ENCODE data around the gene CRY1. TPM values are rescaled to one million over a fixed set of nuclear protein-coding genes. Genes with fewer than 3 reads are reported as not detected.

Gene CRY1
- total and polyA plus RNA-seq, 9 of the 15 experiments (the other 6 are each of a cell fraction or from before 2014, with no cell fraction given) = 8.7 to 33.3 (median 25.2) TPM

GRCh38 chr12:107057071-107057834 lies 36.1 kb downstream of the CRY1 start:
- Histone ChIP-seq H3K9me1 (ENCODE audit: control insufficient read depth, insufficient read depth, low read length) (no peaks in the 10 kb centered on the region), H2AFZ (ENCODE audit: low read depth, low read length) (no peak overlapping the region), H3K27ac (ENCODE audit: extremely low read depth, low read depth, low read length) (no peak overlapping the region), H3K9ac (ENCODE audit: insufficient read depth in 1 of 2, low read depth in 2 of 2, low read length in 2 of 2) (no peak overlapping the region), H3K27me3 (ENCODE audit: control insufficient read depth in 2 of 2, insufficient read depth in 2 of 2, low read length in 2 of 2) (no peaks in the 10 kb centered on the region), H3K4me2 (ENCODE audit: insufficient read depth, low read length) (no peak overlapping the region), H4K20me1 (replicated peaks; ENCODE audit: control insufficient read depth, insufficient read depth, low read length) (no peaks in the 10 kb centered on the region), H3K36me3 (ENCODE audit: control insufficient read depth, insufficient read depth, low read length) (no peaks in the 10 kb centered on the region), H3K79me2 (ENCODE audit: control insufficient read depth, insufficient read depth, low read length) (0 out of 3 replicates have a peak, but pooled peaks cover 8% of the 10 kb centered on the region), H3K9me3 (replicated peaks; ENCODE audit: control insufficient read depth, insufficient read depth, low read depth, low read length) (no peaks in the 10 kb centered on the region), H3K4me1 (replicated peaks in 1 of 2; ENCODE audit: control insufficient read depth in 2 of 2, insufficient read depth in 2 of 2, low read length in 2 of 2) (no peaks in the 10 kb centered on the region), H3K4me3 (no peak overlapping the region)
- no TSS peak for BruUV-seq (replicated peaks)
- in situ Hi-C loops (cut with MboI) = no loop called here
- intact Hi-C loops (cut with micrococcal nuclease) = no loop called here
- FAIRE-seq (no peak), ATAC-seq (no peak), DNase-seq (ENCODE audit: extremely low read depth in 1 of 4, low spot score in 3 of 4) (no peak)
- CTCF ChIA-PET (ENCODE audit: low intra/inter-chr PET ratio) = no interaction called here
- POLR2A ChIA-PET = interaction anchor here (1.4 to 1.9 kb wide), 3 partner anchors 14 to 16 kb away, joined by 3 to 5 read pairs (median 4); no protein-coding TSS in a partner anchor
- no peak for TF ChIP-seq ZNF551 (CRISPR knock-in tag; IDR thresholded peaks at IDR 0.05)
- TF ChIP-seq NFE2 (IDR thresholded peaks at IDR 0.05; ENCODE audit: low read depth) = no peak
- TF ChIP-seq NEUROD1 (IDR thresholded peaks at IDR 0.05; ENCODE audit: borderline replicate concordance, low read depth, low read length, partially characterized antibody) = no peak
- no peak for TF ChIP-seq NR4A1 (CRISPR knock-in tag; IDR thresholded peaks at IDR 0.05)
- TF ChIP-seq NR4A1 (tag; IDR thresholded peaks at IDR 0.05) = no peak
- TF ChIP-seq HBP1 (CRISPR knock-in tag; IDR thresholded peaks at IDR 0.05) = no peak
- no peak for TF ChIP-seq ZNF395 (CRISPR knock-in tag; IDR thresholded peaks at IDR 0.05)
- TF ChIP-seq NKRF (IDR thresholded peaks at IDR 0.05; ENCODE audit: borderline replicate concordance) = no peak
- TF ChIP-seq C11orf30 (IDR thresholded peaks at IDR 0.05; ENCODE audit: low read depth) = no peak
- TF ChIP-seq IFI16 (CRISPR knock-in tag; IDR thresholded peaks at IDR 0.05) = no peak
- no peak for TF ChIP-seq STAT6 (CRISPR knock-in tag; IDR thresholded peaks at IDR 0.05)
- no peak for TF ChIP-seq SUPT5H (IDR thresholded peaks at IDR 0.05)
- TF ChIP-seq MECOM (CRISPR knock-in tag; IDR thresholded peaks at IDR 0.05) = no peak
- no peak for TF ChIP-seq ZNF146 (CRISPR knock-in tag; IDR thresholded peaks at IDR 0.05; ENCODE audit: unreplicated experiment)
- WGBS (ENCODE audit: insufficient coverage, low coverage, missing lambda C conversion rate) = 63% methylated on average over 4 of the region's 4 CpGs

Measured in K562 (cell line).